Activated CD8-positive, alpha-beta memory T cell treated with anti-CD3 and anti-CD28 coated beads, Interleukin-2, amount 50 U/mL, for 48 hours (primary cell): ENCODE results near the gene MS4A15.
"Not testable (repeated sequence)": the region's sequence is repeated elsewhere in the genome, so short reads cannot be mapped to it uniquely, and the experiment has no call there.

ENCODE experiments used
- DNase-seq: peaks from one replicate; pipeline ENCODE4 v3.0.0-alpha.2; 2020

Gene MS4A15

DNA sequence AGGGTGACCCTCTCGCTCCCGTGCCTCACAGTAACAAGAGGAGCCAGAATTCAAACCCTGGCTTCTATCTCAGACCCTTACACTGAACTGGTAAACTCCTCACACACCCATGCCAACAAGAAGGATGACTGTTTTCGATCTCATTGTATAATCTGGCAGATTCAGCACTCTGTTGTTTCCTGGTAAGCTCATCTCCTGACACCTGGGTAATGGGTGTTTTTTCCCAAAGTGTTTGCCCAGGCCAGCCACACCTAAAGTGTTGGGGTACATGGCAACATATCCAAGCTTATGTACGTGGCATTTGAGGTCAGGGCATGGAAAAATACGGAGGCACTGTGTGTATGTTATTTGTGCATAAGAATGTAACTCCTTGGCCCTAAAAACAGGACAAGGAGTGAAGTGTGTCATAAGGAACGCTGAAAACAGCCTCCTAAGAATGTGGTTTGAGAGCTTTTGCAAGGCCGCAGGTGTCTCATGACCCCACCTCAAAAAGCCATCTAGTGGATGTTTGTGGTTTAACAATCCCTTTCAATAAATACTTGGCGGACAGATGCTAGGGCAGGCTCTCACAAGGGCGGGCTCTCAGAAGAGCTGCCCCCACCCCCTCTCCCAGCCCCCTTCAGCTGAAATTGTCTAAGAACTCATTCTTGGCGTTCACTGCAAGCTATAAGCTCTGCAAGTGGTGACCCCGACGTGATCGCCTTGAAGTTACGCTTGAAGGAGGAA, at the start of gene MS4A15:
MS4A15 (plus strand) TSS at position 561 of the 726 bp plus-strand sequence. CDS start 6,867 bp downstream, outside the sequence.
- peak; percentile 12 for DNase-seq

GRCh38 chr11:60706931-60707330, 49.7 kb upstream of the MS4A15 start:
- no peak for DNase-seq

DNA sequence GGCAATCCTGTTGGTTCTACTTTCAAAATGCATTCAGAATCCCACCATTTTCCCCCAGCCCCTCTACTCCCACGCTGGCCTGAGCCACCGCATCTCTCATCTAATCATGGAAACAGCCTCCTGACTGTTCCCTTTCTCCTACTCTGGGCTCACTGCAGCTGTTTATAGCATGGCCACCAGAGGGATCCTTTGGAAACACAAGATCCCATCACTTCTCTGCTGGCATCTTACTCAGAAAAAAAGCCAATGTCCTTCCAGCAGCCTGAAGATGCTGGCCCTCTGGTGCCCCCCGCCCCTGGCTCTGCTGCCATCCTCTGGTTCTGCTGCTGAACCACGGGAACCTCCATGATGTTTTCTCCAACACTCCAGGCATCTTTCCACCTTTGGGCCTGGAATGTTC, 46.2 kb upstream of the MS4A15 start:
- DNase-seq = no peak

DNA sequence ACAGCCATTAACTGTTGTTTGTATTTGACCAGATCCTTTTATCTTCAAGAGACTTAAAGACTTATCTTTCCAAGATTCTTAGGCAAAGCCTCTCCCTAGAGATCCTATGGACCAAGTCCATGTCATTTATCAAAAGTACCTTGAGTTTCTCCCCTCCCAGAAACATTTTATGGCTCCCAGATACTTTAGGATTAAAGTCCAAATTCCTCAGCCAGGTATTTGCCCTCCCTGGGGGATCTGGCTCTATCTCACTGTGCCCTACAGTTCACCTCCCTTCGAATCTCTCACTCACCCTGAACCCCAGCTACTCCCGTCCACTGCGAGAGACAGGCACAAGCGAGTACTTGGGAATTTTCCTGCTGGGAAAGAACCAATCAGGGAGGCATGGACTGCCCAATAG, 45.4 kb upstream of the MS4A15 start:
- DNase-seq = no peak

DNA sequence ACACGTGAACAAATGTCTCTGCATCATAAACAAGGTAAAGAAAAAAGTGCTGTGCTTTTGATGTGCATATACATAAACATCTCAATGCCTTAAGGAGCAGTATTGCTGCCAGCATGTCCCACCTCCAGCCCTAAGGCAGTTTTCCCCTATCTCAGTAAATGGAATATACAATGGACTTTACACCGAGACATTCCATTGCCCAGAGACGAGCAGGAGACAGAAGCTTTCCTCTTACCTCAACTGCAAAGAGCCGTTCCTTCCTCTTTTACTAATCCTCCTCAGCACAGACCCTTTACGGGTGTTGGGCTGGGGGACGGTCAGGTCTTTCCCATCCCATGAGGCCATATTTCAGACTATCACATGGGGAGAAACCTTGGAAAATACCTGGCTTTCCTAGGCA, 43.2 kb upstream of the MS4A15 start:
- DNase-seq = not testable (repeated sequence)

DNA sequence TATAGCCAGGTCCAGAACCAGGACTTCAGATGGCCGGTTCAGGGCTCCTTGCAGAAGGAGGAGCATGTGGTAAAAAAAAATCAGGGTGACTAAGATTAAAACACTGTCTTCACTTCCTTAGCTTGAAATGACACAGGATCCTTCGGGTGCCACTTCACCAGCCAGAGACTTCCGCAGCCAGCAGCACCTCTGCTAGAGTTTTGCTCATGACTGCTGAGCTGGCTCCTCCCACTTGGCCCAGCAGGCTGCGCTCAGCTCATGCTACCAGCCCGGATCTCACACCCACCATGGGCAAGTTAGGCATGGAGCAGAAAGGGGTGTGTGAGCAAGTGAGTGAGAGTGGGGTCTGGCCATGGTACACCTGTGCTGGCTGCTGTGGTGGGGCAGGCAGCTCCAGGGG, 38.7 kb upstream of the MS4A15 start:
- DNase-seq = no peak

- DNase-seq = no peak
These were observed 37.9 kb upstream of the MS4A15 start for GRCh38 chr11:60718524-60719316.

GRCh38 chr11:60719391-60719790, 37.3 kb upstream of the MS4A15 start:
- no peak for DNase-seq

DNA sequence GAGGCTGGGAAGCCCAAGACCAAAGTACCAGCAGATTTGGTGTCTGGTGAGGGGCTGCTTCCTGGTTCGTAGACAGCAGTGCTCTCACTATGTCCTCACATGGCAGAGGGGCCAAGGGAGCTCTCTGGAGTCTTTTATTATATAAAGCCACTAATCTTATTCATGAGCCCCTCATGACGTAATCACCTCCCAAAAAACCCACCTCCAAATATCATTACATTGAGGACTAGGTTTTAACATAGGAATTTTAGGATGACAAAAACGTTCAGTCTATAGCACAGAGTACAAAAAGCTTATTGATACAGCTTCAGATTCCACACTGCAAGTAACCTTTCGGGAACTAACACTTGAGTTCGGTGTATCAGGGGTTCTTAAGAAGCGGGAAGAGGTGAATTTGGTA, 36.2 kb upstream of the MS4A15 start:
- no peak for DNase-seq

DNA sequence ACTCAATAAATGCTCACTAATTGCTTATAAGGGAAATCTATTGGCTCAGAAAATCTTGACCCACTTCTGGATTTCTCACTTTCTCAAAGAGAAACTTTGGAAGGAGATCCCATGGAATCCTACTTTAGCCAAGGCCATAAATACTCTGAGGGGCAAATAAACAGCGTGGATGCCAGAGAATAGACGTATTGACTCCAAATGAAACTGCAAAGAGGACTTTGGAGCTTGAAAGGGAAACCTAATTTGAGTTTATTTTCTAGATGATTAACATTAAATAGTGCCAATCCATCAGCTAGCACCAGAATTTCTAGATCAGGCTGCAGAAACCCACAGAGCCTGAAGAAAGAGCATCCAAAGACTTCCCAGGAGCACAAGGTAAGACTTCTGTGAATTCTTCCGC, 32.2 kb upstream of the MS4A15 start, which contains the start of gene MS4A18:
MS4A18 (plus strand) TSS at position 301 of the 400 bp plus-strand sequence.
- DNase-seq = no peak

DNA sequence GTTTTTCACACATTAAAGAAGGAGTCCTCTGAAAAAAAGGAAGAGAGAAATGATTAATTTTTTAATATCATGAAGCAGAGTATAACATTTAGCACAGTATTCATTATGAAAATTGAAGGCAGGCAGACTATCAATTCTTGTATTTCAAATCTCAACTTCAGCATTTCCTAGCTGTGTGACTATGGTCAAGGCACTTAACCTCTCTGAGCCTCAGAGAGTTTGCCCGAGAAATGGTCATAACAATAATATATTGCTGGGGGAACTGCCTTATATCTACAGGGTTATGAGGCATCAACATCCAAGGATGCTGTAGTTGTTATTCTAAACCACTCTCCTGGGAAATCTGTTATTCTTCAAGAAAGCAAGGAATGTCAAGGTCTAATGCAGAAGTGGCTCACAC, 31.1 kb upstream of the MS4A15 start:
- DNase-seq = no peak

GRCh38 chr11:60731586-60731985, 25.1 kb upstream of the MS4A15 start:
- DNase-seq = no peak

DNA sequence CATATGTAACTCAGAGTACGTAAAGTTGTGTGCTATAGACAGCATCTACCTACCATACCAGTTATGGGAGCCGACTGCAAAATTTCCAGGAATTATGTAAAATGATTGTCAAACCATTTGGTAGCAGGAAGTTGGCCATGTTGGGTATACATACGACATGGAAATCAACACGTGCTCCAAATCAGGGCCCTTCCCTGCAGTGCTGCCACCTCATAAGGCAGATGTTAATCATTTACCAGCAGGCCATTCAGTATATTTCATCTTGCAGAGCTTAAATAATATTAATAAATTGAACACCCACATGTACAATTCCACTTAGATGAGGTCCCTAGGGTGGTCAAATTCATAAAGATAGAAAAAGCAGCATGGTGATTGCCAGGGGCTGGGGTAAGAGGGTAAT, 22.4 kb upstream of the MS4A15 start:
- DNase-seq = no peak

GRCh38 chr11:60739114-60739513, 17.6 kb upstream of the MS4A15 start:
- no peak for DNase-seq

- no peak for DNase-seq
These were observed 16.1 kb upstream of the MS4A15 start for GRCh38 chr11:60740573-60740972.

GRCh38 chr11:60741421-60741820, 15.2 kb upstream of the MS4A15 start:
- DNase-seq = no peak

- DNase-seq = no peak
These were observed 13.6 kb upstream of the MS4A15 start for GRCh38 chr11:60743058-60743457.

DNA sequence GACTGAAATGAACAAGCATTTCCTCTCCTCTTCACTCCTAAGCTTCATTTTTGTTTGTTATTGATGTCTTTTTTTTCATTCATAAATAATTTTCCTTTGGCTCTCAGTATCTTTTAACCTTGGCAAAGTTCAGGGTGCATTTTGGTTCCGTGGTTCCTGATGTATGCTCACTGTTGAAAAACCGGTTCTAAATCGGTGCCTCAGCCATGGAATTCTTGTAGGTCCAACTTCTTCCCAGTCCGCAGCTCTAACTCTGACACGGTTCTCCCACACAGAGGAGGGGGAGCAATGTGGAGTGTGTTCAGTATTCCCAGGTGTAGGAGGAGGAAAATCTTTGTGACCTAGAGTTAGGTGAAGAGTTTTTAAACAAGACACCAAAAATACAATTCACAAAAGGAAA, 12.6 kb upstream of the MS4A15 start:
- no peak for DNase-seq

DNA sequence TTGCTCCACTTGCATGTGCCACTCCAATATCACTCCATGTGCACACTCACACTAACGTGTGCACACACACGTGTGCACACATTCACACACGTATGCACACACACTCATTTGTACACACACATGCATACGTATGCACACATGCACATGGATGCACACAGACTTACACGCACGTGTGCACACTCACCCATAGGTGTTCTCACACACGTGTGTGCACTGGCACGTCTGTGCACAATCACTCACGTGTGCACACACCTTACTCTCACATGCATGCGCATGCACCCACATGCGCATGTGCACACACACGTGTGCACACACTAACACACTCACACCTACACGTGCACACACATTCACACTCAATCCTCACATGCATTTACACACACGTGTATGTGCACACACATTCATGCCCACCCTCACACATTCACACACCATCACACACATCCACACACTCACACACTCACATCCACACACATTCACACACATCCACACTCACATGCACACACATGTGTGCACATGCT, 9.3 kb upstream of the MS4A15 start:
- DNase-seq = no peak

GRCh38 chr11:60748225-60748624, 8.4 kb upstream of the MS4A15 start:
- no peak for DNase-seq

- no peak for DNase-seq
These were observed 7.8 kb upstream of the MS4A15 start for GRCh38 chr11:60748821-60749220.

- DNase-seq = no peak
These were observed 5.8 kb upstream of the MS4A15 start for GRCh38 chr11:60750911-60751310.

DNA sequence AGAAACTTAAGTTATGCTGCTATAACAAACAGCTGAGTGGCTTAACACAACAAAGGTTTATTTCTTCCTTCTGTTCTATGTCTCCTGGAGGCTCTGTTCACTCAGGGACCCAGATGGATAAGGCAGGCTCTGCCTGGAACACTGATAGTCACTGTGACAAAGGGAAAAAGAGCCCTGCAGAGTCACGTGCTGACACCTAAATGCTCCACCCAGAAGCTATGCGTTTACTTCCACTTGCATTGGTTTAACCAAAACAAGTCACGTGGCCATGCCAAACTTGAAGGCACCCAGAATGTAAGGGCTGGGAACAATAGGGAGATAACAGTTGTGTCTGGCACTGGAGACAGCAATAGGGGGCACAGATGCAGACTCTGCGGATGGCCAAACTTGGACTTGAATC, 3.4 kb upstream of the MS4A15 start:
- DNase-seq = no peak

DNA sequence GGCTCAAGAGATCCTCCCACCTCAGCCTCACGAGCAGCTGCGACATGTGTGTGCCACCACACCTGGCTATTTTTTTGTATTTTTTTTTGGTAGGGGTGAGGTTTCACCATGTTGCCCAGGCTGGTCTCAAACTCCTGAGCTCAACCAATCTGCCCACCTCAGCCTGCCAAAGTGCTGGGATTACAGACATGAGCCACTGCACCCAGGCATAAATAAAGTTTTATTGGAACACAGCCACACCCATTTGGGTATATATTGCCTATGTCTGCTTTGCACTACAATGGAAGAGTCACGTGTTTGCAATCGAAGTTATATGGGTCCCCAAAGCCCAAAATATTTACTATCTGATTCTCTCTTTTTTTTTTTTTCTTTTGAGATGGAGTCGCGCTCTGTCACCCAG, 1.8 kb upstream of the MS4A15 start:
- no peak for DNase-seq
